ENCODE data around the gene ODAD3. TPM values are rescaled to one million over a fixed set of nuclear protein-coding genes. Genes with fewer than 3 reads are reported as not detected.

ODAD3 gene
- total and polyA plus RNA-seq, 2 donors (not counting 1 experiment from before 2014, with no cell fraction given): 0.18 to 0.62 TPM

DNA sequence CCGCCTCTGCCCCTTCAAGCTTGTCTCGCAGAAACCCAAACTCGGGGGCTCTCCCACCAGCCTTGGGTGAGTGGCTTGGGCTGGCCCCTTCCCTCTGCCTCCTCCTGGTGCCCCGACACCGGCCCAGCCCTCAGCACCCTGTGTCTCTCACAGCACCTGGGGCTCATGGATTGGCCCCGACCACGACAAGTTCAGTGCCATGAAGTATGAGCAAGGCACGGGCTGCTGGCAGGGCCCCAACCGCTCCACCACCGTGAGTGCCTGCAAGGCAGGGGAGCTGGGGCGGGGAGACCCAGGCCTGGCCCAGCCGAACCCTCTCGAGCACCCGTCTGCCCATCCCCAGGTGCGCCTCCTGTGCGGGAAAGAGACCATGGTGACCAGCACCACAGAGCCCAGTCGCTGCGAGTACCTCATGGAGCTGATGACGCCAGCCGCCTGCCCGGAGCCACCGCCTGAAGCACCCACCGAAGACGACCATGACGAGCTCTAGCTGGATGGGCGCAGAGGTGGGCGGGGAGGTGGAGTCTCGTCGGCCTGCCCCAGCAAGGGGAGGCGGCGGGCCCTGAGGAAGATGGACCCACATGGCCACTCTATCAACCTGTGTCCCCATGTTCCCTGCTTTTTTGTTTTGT, 14.1 kb upstream of the ODAD3 start:
- Histone ChIP-seq H3K4me1 (ENCODE audit: control insufficient read depth in 2 of 2, insufficient read depth in 2 of 2, low read length in 2 of 2) (peaks cover 0 to 5% of the 10 kb centered on the region in 2 donors), H3K4me2 (replicated peaks; ENCODE audit: low read depth, low read length, poor library complexity, severe bottlenecking) (no peak overlapping the region), H3K9me3 (ENCODE audit: control extremely low read depth in 1 of 3, control insufficient read depth in 2 of 3, insufficient read depth in 1 of 3, low read length in 2 of 3) (no peaks in the 10 kb centered on the region), H3K27me3 (replicated peaks in 1 of 4; ENCODE audit: control extremely low read depth in 1 of 4, control insufficient read depth in 3 of 4, insufficient read depth in 4 of 4, low read length in 3 of 4) (no peaks in the 10 kb centered on the region), H3K36me3 (replicated peaks in 1 of 2; ENCODE audit: control extremely low read depth in 1 of 2, control insufficient read depth in 1 of 2, extremely low read depth in 1 of 2, insufficient read depth in 2 of 2, low read length in 1 of 2) (peaks cover 0 to 58% of the 10 kb centered on the region in 2 experiments), H3K79me2 (ENCODE audit: control insufficient read depth, insufficient read depth, low read length) (peaks cover 5% of the 10 kb centered on the region), H3K4me3 (ENCODE audit: control extremely low read depth in 1 of 5, extremely low read depth in 1 of 5, insufficient read depth in 1 of 5, low read depth in 2 of 5, low read length in 4 of 5) (no peak overlapping the region), H3K27ac (ENCODE audit: low read length in 2 of 2) (no peak overlapping the region), H2AFZ (ENCODE audit: insufficient read depth, low read depth, low read length, poor library complexity, severe bottlenecking) (no peak overlapping the region), H4K20me1 (ENCODE audit: control insufficient read depth, insufficient read depth, low read length, poor library complexity, severe bottlenecking) (peaks cover 37% of the 10 kb centered on the region), H3K9ac (ENCODE audit: low read length) (no peak overlapping the region)
- Mint-ChIP-seq H3K4me1 (peaks cover 8% of the 10 kb centered on the region), H3K27me3 (no peaks in the 10 kb centered on the region), H3K27ac (no peak overlapping the region), H3K9me3 (ENCODE audit: insufficient read depth) (no peaks in the 10 kb centered on the region), H3K4me3 (no peak overlapping the region)
- intact Hi-C loops (cut with micrococcal nuclease): no loop called here
- DNase-seq (no peak), ATAC-seq (ENCODE audit: low read depth) (no peak)
- ChIA-PET POLR2A (no interaction called here), CTCF (interaction anchor here (1.2 to 4.2 kb wide), 5 partner anchors 68 to 155 kb away, joined by 3 to 27 read pairs (median 4); no protein-coding TSS in a partner anchor)
- TF ChIP-seq, protein P1, sequence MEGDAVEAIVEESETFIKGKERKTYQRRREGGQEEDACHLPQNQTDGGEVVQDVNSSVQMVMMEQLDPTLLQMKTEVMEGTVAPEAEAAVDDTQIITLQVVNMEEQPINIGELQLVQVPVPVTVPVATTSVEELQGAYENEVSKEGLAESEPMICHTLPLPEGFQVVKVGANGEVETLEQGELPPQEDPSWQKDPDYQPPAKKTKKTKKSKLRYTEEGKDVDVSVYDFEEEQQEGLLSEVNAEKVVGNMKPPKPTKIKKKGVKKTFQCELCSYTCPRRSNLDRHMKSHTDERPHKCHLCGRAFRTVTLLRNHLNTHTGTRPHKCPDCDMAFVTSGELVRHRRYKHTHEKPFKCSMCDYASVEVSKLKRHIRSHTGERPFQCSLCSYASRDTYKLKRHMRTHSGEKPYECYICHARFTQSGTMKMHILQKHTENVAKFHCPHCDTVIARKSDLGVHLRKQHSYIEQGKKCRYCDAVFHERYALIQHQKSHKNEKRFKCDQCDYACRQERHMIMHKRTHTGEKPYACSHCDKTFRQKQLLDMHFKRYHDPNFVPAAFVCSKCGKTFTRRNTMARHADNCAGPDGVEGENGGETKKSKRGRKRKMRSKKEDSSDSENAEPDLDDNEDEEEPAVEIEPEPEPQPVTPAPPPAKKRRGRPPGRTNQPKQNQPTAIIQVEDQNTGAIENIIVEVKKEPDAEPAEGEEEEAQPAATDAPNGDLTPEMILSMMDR (IDR thresholded peaks at IDR 0.05): no peak
- no peak for TF ChIP-seq EZH2 (IDR thresholded peaks at IDR 0.05; ENCODE audit: borderline replicate concordance, insufficient read depth, low read depth, low read length, poor library complexity, severe bottlenecking)
- WGBS (ENCODE audit: insufficient coverage): 97% methylated on average over 26 of the region's 31 CpGs

DNA sequence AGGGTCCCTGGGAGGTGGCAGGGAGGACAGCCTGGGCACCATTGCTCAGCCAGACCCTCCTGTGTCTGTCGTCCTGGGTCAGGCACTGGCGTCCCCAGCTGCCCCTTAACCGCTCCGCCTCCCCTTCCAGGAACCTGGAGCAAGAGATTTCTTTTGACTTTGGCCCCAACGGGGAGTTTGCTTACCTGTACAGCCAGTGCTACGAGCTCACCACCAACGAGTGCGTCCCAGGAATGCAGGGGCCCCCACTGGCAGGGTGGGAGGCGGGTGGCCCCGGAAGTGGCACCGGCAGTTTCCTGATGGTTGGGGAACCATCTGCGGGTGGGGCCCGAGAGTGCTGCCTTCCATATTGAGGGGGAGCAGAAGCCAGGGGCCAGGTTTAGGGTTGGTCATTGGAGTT, 13.5 kb upstream of the ODAD3 start:
- peaks cover 0 to 3% of the 10 kb centered on the region in 2 donors for H3K4me1 ChIP-seq (ENCODE audit: control insufficient read depth in 2 of 2, insufficient read depth in 2 of 2, low read length in 2 of 2)
- WGBS (ENCODE audit: insufficient coverage): 95% methylated on average over 13 of the region's 13 CpGs
- H3K4me2 ChIP-seq (replicated peaks; ENCODE audit: low read depth, low read length, poor library complexity, severe bottlenecking): no peak overlapping the region
- no peak overlapping the region for H3K27ac ChIP-seq (ENCODE audit: low read length in 2 of 2)
- no peak for TF ChIP-seq EZH2 (IDR thresholded peaks at IDR 0.05; ENCODE audit: borderline replicate concordance, insufficient read depth, low read depth, low read length, poor library complexity, severe bottlenecking)
- TF ChIP-seq, protein P1 (IDR thresholded peaks at IDR 0.05): no peak
- intact Hi-C loops (cut with micrococcal nuclease): no loop called here
- Mint-ChIP-seq H3K4me3 (no peak overlapping the region), H3K4me1 (peaks cover 8% of the 10 kb centered on the region), H3K9me3 (ENCODE audit: insufficient read depth) (no peaks in the 10 kb centered on the region), H3K27me3 (no peaks in the 10 kb centered on the region), H3K27ac (no peak overlapping the region)
- peak; percentile 8 for DNase-seq
- H3K27me3 ChIP-seq (replicated peaks in 1 of 4; ENCODE audit: control extremely low read depth in 1 of 4, control insufficient read depth in 3 of 4, insufficient read depth in 4 of 4, low read length in 3 of 4): no peaks in the 10 kb centered on the region
- H3K9me3 ChIP-seq (ENCODE audit: control extremely low read depth in 1 of 3, control insufficient read depth in 2 of 3, insufficient read depth in 1 of 3, low read length in 2 of 3): no peaks in the 10 kb centered on the region
- H3K79me2 ChIP-seq (ENCODE audit: control insufficient read depth, insufficient read depth, low read length): peaks cover 5% of the 10 kb centered on the region
- ChIA-PET CTCF (interaction anchor here (1.3 to 4.2 kb wide), 4 partner anchors 68 to 154 kb away, joined by 4 to 27 read pairs (median 8); no protein-coding TSS in a partner anchor), POLR2A (no interaction called here)
- no peak overlapping the region for H2AFZ ChIP-seq (ENCODE audit: insufficient read depth, low read depth, low read length, poor library complexity, severe bottlenecking)
- H3K36me3 ChIP-seq (replicated peaks in 1 of 2; ENCODE audit: control extremely low read depth in 1 of 2, control insufficient read depth in 1 of 2, extremely low read depth in 1 of 2, insufficient read depth in 2 of 2, low read length in 1 of 2): peaks cover 0 to 64% of the 10 kb centered on the region in 2 experiments
- H4K20me1 ChIP-seq (ENCODE audit: control insufficient read depth, insufficient read depth, low read length, poor library complexity, severe bottlenecking): peaks cover 40% of the 10 kb centered on the region
- H3K9ac ChIP-seq (ENCODE audit: low read length): no peak overlapping the region
- no peak overlapping the region for H3K4me3 ChIP-seq (ENCODE audit: control extremely low read depth in 1 of 5, extremely low read depth in 1 of 5, insufficient read depth in 1 of 5, low read depth in 2 of 5, low read length in 4 of 5)
- no peak for ATAC-seq (ENCODE audit: low read depth)
